Mesendoderm (in vitro differentiated cells): ENCODE data around the gene CLIP4.
"Not testable (repeated sequence)": the region's sequence is repeated elsewhere in the genome, so short reads cannot be mapped to it uniquely, and the experiment has no call there.

Source experiments
- DNase-seq: peaks from one replicate; pipeline ENCODE4 v3.0.0; 2013
- H2AK5ac ChIP-seq: 2 replicates; pipeline ENCODE4 v1.6.1; 2013; ENCODE audit warnings: low read length, inconsistent platforms
- H2BK120ac ChIP-seq: 2 replicates; pipeline ENCODE4 v1.6.1; 2013; ENCODE audit warnings: low read depth, mild to moderate bottlenecking, low read length, moderate library complexity, mixed read lengths
- H2BK15ac ChIP-seq: replicated peaks from 2 replicates; pipeline ENCODE4 v1.6.1; 2013; ENCODE audit warnings: low read depth, mild to moderate bottlenecking, moderate library complexity
- H2BK5ac ChIP-seq: 2 replicates; pipeline ENCODE4 v1.6.1; 2013; ENCODE audit warnings: low read length, inconsistent platforms
- H3K18ac ChIP-seq: 2 replicates; pipeline ENCODE4 v1.6.1; 2013; ENCODE audit warnings: mild to moderate bottlenecking, low read length, mixed read lengths
- H3K23ac ChIP-seq: one replicate; pipeline ENCODE4 v1.6.1; 2013; ENCODE audit warnings: low read length
- H3K27ac ChIP-seq: 2 replicates; pipeline ENCODE4 v1.5.1; 2013; ENCODE audit warnings: low read depth, mild to moderate bottlenecking, inconsistent platforms, low read length, moderate library complexity
- H3K27me3 ChIP-seq: 2 replicates; pipeline ENCODE4 v1.6.1; 2013; ENCODE audit warnings: low read length, control low read depth, mild to moderate bottlenecking, inconsistent platforms; ENCODE audit not compliant: insufficient read depth, poor library complexity
- H3K36me3 ChIP-seq: 2 replicates; pipeline ENCODE4 v1.6.1; 2013; ENCODE audit warnings: low read length, inconsistent platforms; ENCODE audit not compliant: control insufficient read depth, insufficient read depth
- H3K4ac ChIP-seq: one replicate; pipeline ENCODE4 v1.6.1; 2013; ENCODE audit warnings: low read depth, mild to moderate bottlenecking, low read length, moderate library complexity
- H3K4me1 ChIP-seq: 2 replicates; pipeline ENCODE4 v1.6.1; 2013; ENCODE audit warnings: low read depth, low read length, inconsistent platforms; ENCODE audit not compliant: control insufficient read depth
- H3K4me2 ChIP-seq: 2 replicates; pipeline ENCODE4 v1.6.1; 2013; ENCODE audit warnings: low read length
- H3K4me3 ChIP-seq: 2 replicates; pipeline ENCODE4 v1.5.1; 2013; ENCODE audit warnings: mild to moderate bottlenecking, low read length
- H3K56ac ChIP-seq: one replicate; pipeline ENCODE4 v1.6.1; 2013; ENCODE audit warnings: low read length
- H3K79me1 ChIP-seq: 2 replicates; pipeline ENCODE4 v1.6.1; 2013; ENCODE audit warnings: low read length, inconsistent platforms
- H3K79me2 ChIP-seq: 2 replicates; pipeline ENCODE4 v1.6.1; 2013; ENCODE audit warnings: mild to moderate bottlenecking, low read length; ENCODE audit not compliant: control insufficient read depth, insufficient read depth
- H3K9ac ChIP-seq: 2 replicates; pipeline ENCODE4 v1.6.1; 2013; ENCODE audit warnings: low read length, inconsistent platforms
- H4K5ac ChIP-seq: one replicate; pipeline ENCODE4 v1.6.1; 2013; ENCODE audit warnings: low read length
- H4K8ac ChIP-seq: one replicate; pipeline ENCODE4 v1.6.1; 2013; ENCODE audit warnings: low read depth, mild to moderate bottlenecking, control low read depth, low read length, moderate library complexity
- WGBS: extraction: QIAGEN DNeasy Blood & Tissue Kit; methylation state at CpG from one replicate; pipeline ENCODE4 v1.1.7; 2013; ENCODE audit warnings: low lambda C conversion rate, missing lambda C conversion rate; ENCODE audit not compliant: insufficient coverage; ENCODE audit errors: extremely low coverage; 5-methylcytosine and 5-hydroxymethylcytosine counted together

The CLIP4 gene

DNA sequence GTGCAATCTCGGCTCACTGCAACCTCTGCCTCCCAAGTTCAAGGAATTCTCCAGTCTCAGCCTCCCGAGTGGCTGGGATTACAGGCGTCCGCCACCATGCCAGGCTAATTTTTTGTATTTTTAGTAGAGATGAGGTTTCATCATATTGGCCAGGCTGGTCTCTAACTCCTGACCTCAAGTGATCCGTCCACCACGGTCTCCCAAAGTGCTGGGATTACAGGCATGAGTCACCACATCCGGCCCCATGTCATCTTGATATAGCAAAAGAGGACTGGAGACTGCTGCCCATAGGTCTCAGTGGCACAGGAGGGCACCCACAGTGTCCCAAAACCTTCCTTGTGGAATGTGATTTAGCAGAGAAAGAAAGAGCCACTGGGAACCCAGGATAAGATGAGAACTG, 24.9 kb upstream of the CLIP4 start:
- not testable (repeated sequence) for H3K4ac ChIP-seq, H3K27ac ChIP-seq, H3K56ac ChIP-seq, H3K4me1 ChIP-seq, H2BK120ac ChIP-seq, H3K9ac ChIP-seq, H3K23ac ChIP-seq, H3K79me2 ChIP-seq, H2BK5ac ChIP-seq, H3K18ac ChIP-seq, DNase-seq, H4K5ac ChIP-seq, H3K36me3 ChIP-seq, H3K79me1 ChIP-seq, H2AK5ac ChIP-seq, H4K8ac ChIP-seq, H3K4me3 ChIP-seq, H3K4me2 ChIP-seq, H3K27me3 ChIP-seq, H2BK15ac ChIP-seq
- WGBS = no CpG with 5 or more reads among the region's 7 CpGs

DNA sequence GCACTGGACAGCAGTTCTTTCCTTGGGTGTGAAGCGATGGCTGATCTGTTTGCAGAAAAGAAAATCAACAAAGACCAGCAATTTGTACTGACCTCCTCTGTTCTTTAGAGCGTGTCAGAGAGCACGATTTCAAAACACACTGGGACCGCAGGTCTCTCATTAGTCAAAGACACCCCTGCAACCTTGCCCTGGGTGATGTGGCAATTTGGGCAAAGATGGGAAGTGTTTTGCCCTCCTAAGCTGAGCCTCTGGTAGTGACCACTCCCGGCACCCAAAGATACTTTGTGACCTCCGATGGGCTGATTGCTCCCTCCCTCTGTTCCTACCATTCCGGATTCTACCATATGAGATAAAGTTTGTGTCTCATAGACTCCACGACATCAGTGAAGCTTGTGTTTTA, 18.2 kb upstream of the CLIP4 start:
- H3K4me1 ChIP-seq = no peaks in the 10 kb centered on the region
- H3K36me3 ChIP-seq = no peaks in the 10 kb centered on the region
- H4K8ac ChIP-seq = no peak overlapping the region
- H2BK15ac ChIP-seq = no peak overlapping the region
- no peak overlapping the region for H2BK5ac ChIP-seq
- H3K9ac ChIP-seq = no peak overlapping the region
- no peak overlapping the region for H2AK5ac ChIP-seq
- no peak overlapping the region for H3K4ac ChIP-seq
- WGBS = no CpG with 5 or more reads among the region's 8 CpGs
- H3K23ac ChIP-seq = no peak overlapping the region
- H3K79me2 ChIP-seq = no peaks in the 10 kb centered on the region
- no peaks in the 10 kb centered on the region for H3K27me3 ChIP-seq
- no peaks in the 10 kb centered on the region for H3K79me1 ChIP-seq
- H3K18ac ChIP-seq = no peak overlapping the region
- no peak overlapping the region for H4K5ac ChIP-seq
- H3K27ac ChIP-seq = no peak overlapping the region
- no peak overlapping the region for H3K4me3 ChIP-seq
- no peak overlapping the region for H3K56ac ChIP-seq
- DNase-seq = no peak
- no peak overlapping the region for H3K4me2 ChIP-seq
- no peak overlapping the region for H2BK120ac ChIP-seq

DNA sequence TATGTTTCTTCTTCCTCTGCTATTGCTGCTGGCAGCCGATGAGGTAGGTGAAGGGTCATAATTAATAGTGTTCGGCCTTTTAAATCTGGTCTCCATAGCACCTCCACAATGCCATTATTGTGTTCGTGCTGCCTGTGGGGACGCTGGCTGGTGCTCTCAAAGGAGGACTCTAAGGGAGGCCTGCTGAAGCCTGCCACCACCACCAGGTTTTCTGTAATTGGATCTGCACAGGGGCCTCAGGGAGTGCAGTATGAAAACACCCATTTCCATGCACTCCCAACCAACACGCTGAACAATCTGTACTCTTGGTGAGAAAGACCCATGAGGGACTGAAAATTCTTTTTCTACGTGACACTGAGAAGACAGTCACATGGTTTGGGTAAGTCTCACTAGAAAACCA, 17.6 kb upstream of the CLIP4 start:
- no peak overlapping the region for H2BK15ac ChIP-seq
- no peak overlapping the region for H2BK5ac ChIP-seq
- no peaks in the 10 kb centered on the region for H3K79me2 ChIP-seq
- no peak overlapping the region for H3K4me2 ChIP-seq
- no peaks in the 10 kb centered on the region for H3K27me3 ChIP-seq
- H3K56ac ChIP-seq = no peak overlapping the region
- H3K27ac ChIP-seq = no peak overlapping the region
- no peak overlapping the region for H4K5ac ChIP-seq
- H2BK120ac ChIP-seq = no peak overlapping the region
- H3K79me1 ChIP-seq = no peaks in the 10 kb centered on the region
- no peak overlapping the region for H3K18ac ChIP-seq
- H3K36me3 ChIP-seq = no peaks in the 10 kb centered on the region
- no peak for DNase-seq
- H3K4me3 ChIP-seq = no peak overlapping the region
- H3K4me1 ChIP-seq = no peaks in the 10 kb centered on the region
- no peak overlapping the region for H2AK5ac ChIP-seq
- H3K4ac ChIP-seq = no peak overlapping the region
- H3K9ac ChIP-seq = no peak overlapping the region
- WGBS = no CpG with 5 or more reads among the region's 6 CpGs
- no peak overlapping the region for H4K8ac ChIP-seq
- no peak overlapping the region for H3K23ac ChIP-seq

DNA sequence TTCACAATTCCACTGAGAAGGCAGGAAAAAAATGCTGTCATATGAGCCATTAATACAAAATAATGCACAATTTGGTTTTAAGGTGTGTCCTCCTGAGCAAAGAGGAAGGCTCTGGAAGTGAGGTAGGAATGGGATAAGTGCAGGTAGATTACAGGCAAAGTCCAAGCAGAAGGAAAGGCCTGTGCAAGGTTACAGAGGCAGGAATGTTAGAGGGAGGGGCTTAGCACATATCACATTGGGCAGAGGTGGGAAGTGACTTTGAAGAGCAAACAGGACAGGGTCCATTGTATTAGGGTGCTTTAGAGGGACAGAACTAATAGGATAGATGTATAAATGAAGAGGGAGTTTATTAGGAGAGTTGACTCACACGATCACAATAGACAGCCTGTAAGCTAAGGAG, 14.7 kb upstream of the CLIP4 start:
- Histone ChIP-seq H3K23ac (no peak overlapping the region), H3K27me3 (no peaks in the 10 kb centered on the region), H3K4ac (no peak overlapping the region), H3K56ac (no peak overlapping the region), H4K8ac (no peak overlapping the region), H3K9ac (no peak overlapping the region), H4K5ac (no peak overlapping the region), H3K4me2 (no peak overlapping the region), H3K79me1 (no peaks in the 10 kb centered on the region), H3K36me3 (no peaks in the 10 kb centered on the region), H2BK120ac (no peak overlapping the region), H2AK5ac (no peak overlapping the region), H3K18ac (no peak overlapping the region), H2BK5ac (no peak overlapping the region), H3K4me3 (no peak overlapping the region), H3K4me1 (no peaks in the 10 kb centered on the region), H3K79me2 (no peaks in the 10 kb centered on the region), H2BK15ac (no peak overlapping the region), H3K27ac (no peak overlapping the region)
- DNase-seq = no peak
- WGBS = no CpG with 5 or more reads among the region's 1 CpG

DNA sequence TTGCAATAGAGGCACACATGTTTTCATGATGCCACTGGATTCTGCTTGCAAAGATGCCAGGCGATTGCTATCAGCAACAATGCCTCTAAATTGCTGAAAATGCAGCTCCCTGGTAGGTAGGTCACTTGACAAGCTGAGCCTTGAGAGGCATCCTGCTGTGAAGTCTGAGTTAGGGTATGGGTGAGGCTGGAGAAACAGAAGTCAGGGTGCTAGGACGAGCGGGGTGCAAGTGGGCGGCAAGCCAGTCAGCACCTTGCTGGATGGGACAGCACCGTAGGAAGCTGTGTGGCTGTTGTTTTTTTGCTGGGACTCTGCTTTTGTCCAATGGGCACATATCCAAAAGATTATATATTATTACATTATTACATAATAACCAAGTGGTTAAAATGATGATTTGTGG, 10.5 kb upstream of the CLIP4 start:
- no peak overlapping the region for H4K5ac ChIP-seq
- H3K36me3 ChIP-seq = no peaks in the 10 kb centered on the region
- no peak overlapping the region for H3K4me3 ChIP-seq
- no peaks in the 10 kb centered on the region for H3K27me3 ChIP-seq
- H2BK5ac ChIP-seq = no peak overlapping the region
- DNase-seq = no peak
- H3K4me1 ChIP-seq = no peaks in the 10 kb centered on the region
- H3K18ac ChIP-seq = no peak overlapping the region
- H3K4me2 ChIP-seq = no peak overlapping the region
- H3K4ac ChIP-seq = no peak overlapping the region
- H3K79me2 ChIP-seq = no peaks in the 10 kb centered on the region
- no peak overlapping the region for H2BK120ac ChIP-seq
- no peak overlapping the region for H3K27ac ChIP-seq
- H2BK15ac ChIP-seq = no peak overlapping the region
- H3K79me1 ChIP-seq = no peaks in the 10 kb centered on the region
- no peak overlapping the region for H2AK5ac ChIP-seq
- no peak overlapping the region for H3K23ac ChIP-seq
- H3K56ac ChIP-seq = no peak overlapping the region
- no peak overlapping the region for H3K9ac ChIP-seq
- no CpG with 5 or more reads among the region's 5 CpGs for WGBS
- H4K8ac ChIP-seq = no peak overlapping the region

DNA sequence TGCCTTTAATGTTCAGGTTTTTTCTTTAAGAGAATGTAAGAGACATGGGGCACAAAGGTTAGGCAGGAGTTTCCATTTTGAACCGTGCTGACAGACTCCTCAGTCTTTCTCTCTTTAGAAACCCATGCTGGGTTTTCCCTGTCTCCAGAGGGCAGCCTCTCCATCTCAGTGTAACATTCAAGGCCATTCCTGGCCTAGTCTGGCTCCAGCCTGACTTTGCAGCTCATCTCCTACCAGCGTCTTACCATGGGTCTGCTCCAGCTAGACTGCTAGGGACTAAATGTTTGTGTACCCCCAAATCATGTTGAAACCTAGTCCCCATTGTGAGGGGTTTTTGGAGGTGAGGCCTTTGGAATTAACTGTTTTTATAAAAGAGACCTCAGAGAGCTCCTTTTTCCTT, 9.8 kb upstream of the CLIP4 start:
- H3K4ac ChIP-seq = no peak overlapping the region
- no peaks in the 10 kb centered on the region for H3K27me3 ChIP-seq
- H3K27ac ChIP-seq = no peak overlapping the region
- no peak overlapping the region for H3K4me3 ChIP-seq
- DNase-seq = no peak
- H3K36me3 ChIP-seq = no peaks in the 10 kb centered on the region
- no peak overlapping the region for H4K5ac ChIP-seq
- no peak overlapping the region for H3K4me2 ChIP-seq
- H3K9ac ChIP-seq = no peak overlapping the region
- H3K4me1 ChIP-seq = no peaks in the 10 kb centered on the region
- no peak overlapping the region for H2BK15ac ChIP-seq
- H3K23ac ChIP-seq = no peak overlapping the region
- no peak overlapping the region for H3K18ac ChIP-seq
- no peak overlapping the region for H2AK5ac ChIP-seq
- H3K56ac ChIP-seq = no peak overlapping the region
- H4K8ac ChIP-seq = no peak overlapping the region
- no peaks in the 10 kb centered on the region for H3K79me2 ChIP-seq
- H2BK120ac ChIP-seq = no peak overlapping the region
- H3K79me1 ChIP-seq = no peaks in the 10 kb centered on the region
- no CpG with 5 or more reads among the region's 2 CpGs for WGBS
- no peak overlapping the region for H2BK5ac ChIP-seq
